COLO668 (cell line): ENCODE results near the gene MGAT4A.
A peak's percentile ranks its signal among the peaks of the same experiment; 100 is the strongest.

Experiments used
- DNase-seq: peaks from one replicate; lab custom pipeline; 2025; ENCODE audit not compliant: unreplicated experiment; lab: John Stamatoyannopoulos, UW

The MGAT4A gene

GRCh38 chr2:98731041-98731893 lies at the start of gene MGAT4A:
MGAT4A (minus strand) TSS chr2:98731132; CDS start chr2:98726332, 4,800 bp downstream.
- DNase-seq, result peak; percentile 88

DNA sequence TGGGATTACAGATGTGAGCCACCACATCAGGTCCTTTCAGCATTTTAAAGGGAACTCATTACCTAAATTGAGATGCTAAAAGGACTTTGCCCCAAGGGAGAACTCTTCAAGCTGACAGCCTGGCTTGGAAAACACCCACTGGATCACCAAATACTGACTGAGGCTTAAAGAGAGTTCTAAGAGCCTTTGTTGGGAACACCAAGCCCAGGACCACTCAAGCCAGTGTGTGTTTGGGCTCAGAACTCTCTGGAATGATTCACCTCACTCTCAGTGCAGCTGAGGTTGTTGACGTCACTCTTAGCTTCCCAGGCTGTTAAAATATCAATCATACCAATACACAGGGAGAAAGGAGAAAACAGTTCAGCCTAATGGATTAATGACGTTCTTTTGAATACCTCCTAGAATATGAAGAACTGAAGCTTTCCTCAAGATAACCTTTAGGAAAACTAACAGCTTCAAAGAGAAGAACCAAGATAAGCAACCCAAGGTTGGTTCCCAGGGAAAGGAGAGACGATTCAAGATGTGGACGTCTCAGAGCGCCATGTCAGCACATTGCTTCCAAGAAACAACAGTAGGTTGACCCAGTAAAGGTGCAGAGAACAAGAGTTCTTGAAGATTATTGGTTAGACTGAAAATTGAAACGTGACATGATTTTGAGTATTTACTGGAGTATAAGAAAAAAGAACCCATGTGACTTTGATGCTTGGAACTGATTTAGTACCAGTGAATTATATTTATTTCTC lies 48.0 kb upstream of the MGAT4A start:
- DNase-seq, result no peak

- no peak for DNase-seq
Measured at GRCh38 chr2:98778151-98778550, 47.2 kb upstream of the MGAT4A start.

DNA sequence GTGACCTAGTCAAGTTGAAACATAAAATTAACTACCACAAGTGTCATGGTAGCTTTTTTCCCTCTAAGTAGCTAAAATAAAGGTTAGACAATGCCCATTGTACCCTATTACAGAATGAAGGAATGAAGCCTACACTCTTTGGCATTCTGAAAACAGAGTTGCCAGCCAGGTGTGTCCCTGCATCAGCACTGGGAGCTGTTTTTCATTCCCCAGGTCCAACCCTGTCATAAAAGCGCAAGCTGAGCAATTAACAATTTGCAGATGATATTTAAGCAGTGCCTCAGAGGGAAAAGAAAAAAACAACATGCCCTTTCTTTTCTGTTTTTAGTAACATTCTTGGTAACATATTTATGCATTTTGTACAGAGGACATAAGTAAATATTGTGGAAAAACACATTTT lies 46.8 kb upstream of the MGAT4A start:
- no peak for DNase-seq

DNA sequence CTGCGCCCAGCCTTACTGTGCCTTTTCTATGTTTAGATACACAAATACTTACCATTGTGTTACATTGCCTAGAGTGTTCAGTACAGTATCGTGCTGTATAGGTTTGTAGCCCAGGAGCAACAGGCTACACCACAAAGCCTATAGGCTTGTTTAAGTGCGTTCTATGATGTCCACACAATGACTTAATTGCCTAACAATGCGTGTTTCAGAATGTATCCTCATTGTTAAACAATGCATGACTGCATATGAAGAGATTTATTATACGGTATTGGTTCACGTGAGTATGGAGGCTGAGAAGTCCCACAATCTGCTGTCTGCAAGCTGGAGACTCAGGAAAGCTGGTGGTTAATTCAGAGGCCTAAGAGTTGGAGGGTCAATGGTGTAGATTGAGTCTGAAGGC lies 46.1 kb upstream of the MGAT4A start:
- no peak for DNase-seq

DNA sequence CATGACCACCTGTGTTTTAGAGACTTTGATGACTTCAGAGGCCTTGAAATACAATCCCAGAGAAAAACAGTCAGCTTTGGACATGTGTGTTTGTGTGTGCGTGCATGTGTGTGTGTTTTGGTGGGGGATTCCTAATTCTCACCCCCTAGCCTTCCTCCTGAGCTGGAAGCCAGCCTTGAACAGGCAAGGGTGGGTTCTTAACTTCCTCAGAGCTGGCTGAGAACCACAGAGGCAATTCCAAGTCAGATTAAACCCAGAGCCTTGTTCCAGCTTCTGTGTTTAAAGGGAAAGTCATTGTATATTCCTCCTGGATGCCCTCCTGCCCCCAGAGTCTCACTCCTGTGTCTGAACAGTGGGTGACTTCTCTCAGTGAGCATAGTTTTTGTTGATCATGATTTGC lies 45.2 kb upstream of the MGAT4A start:
- no peak for DNase-seq

DNA sequence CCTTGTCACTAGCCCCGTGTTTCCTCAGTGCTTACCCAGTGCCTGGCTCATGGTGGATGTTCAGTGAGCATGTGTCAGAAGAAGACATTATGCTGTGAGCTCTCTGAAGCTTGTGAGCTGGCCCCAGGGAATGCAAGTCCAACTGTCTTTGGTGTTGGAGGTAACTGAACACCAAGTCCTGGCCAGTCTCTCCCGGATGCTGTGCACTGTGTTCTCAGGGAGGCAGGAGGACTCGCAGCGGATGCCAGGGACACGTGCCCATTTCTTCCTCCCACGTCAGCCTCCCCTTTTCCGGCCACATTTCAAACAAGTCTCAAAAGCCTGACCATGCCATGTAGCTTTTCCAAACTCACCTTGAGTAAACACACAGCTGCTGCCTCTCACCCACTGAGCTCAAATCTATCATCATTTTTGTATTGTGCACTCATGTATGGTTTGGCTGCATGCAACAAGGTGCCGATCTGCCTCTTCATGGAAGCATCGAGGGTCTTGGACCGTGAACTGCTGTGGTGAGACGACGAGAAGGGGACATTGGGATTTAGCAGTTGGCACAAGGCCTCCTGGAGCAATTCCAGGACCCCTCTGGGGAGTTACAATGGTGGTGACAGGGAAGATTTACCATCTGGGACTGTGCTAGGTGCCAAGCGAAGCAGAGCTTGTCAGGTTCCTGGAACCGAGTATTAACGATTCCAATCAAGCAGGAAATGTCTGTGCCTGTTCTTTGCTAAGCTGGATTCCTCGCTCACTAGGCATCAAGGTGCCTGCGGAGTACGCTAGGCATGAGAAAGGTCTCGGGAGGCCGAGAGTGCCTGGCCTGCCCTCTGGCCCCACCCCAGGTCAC lies 44.4 kb upstream of the MGAT4A start:
- DNase-seq, result no peak

GRCh38 chr2:98773907-98774306 lies 43.0 kb upstream of the MGAT4A start:
- no peak for DNase-seq

- DNase-seq, result no peak
Measured at GRCh38 chr2:98773169-98773568, 42.2 kb upstream of the MGAT4A start.

GRCh38 chr2:98772536-98772935 lies 41.6 kb upstream of the MGAT4A start:
- DNase-seq, result no peak

- no peak for DNase-seq
Measured at GRCh38 chr2:98771721-98772524, 41.0 kb upstream of the MGAT4A start.

DNA sequence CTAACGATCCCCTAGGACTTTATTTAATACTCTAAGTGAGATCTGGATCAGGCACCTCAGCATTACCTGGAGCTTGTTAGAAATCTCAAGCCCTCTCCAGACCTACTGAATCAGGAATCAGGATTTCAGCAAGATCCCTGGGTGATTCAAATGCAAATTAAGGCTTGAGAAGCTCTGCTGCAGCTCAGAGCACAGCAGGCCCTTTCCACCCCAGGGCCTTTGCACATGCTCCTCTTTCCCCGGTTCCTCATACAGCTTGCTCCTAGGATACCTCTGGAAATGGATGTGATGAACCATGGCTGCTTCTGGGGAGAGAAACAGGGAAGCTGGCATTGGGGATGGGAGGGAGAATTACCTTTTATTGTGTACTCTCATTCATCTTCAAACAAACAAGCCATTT lies 40.3 kb upstream of the MGAT4A start:
- DNase-seq, result no peak

GRCh38 chr2:98769784-98770183 lies 38.9 kb upstream of the MGAT4A start:
- DNase-seq, result peak; percentile 94

DNA sequence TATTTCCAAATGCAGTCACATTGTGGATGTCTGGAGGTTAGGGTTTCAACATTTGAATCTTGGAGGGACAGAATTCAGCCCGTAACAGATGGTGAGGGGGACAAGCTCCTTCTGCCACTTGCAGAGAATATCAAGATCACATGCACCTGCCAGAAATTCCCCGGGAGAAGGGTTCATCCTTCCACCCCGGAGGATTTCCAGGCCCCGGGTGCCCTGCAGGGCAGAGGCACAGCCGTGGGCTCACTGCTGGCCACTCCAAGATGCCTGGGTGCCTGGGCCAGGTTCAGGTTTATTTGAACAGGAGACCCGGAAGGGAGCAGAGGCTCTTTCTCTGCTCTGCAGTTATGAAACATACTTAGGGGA lies 38.2 kb upstream of the MGAT4A start:
- peak; percentile 56 for DNase-seq

DNA sequence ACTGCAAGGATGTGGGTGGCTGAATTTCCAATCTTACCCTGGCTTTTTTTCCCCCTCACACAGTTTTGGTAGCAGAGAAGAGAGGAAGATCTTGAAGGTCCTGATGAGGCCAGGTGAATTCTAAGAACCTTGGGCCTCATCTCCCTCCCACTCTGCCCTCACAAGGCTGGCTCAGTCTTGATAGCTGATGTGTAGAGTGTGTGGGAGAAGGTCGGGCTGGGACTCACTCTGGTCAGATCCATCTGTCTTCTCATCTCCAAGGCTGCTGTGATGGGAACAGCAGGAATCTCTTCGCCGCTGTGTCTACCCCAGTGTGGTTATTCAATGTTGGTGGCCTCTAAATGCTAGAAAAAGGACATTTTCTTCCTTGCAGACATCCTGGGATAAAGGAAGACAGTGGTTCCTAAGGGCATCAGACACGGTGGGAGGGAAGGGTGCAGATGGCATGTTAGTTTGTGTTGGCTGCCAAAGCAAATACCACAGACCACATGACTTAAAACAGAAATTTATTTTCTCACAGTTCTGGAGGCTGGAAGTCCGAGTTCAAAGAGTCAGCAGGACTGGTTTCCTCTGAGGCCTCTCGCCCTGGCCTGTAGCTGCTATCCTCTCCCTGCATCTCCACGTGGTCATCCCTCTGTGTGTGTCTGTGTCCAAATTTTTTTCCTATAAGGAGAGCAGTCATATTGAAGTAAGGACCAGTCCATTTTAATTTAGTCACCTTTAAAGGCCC lies 37.6 kb upstream of the MGAT4A start:
- DNase-seq, result peak; percentile 58

- no peak for DNase-seq
Measured at GRCh38 chr2:98764499-98764898, 33.6 kb upstream of the MGAT4A start.

DNA sequence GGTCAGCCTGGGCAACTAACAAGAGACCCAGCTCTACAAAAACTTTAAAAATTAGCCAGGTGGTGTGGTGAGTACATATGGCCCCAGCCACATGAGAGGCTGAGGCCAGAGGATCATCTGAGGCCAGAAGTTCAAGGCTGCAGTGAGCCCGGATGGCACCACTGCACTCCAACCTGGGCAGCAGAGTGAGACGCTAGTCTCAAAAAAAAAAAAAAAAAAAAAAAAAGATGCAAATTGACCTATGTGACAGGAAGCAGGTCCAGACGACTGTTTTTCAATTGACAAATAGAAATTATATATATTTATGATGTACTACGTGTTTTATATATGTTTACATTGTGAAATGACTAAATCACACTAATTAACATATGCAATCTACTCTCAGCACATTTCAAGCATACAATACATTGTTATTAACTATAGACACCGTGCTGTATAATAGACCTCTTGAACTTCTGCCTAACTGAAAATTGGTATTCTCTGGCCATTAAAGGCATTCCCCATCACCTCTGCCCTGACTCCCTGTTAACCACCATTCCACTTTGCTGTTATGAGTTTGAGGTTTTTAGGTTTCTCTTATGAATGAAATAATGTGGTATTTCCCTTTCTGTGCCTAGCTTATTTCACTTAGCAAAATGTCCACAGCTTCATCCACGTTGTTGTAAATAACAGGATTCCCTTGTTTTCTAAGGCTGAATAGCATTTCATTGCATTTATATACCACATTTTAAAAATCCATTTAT lies 32.4 kb upstream of the MGAT4A start:
- no peak for DNase-seq

- no peak for DNase-seq
Measured at GRCh38 chr2:98761909-98762308, 31.0 kb upstream of the MGAT4A start.

DNA sequence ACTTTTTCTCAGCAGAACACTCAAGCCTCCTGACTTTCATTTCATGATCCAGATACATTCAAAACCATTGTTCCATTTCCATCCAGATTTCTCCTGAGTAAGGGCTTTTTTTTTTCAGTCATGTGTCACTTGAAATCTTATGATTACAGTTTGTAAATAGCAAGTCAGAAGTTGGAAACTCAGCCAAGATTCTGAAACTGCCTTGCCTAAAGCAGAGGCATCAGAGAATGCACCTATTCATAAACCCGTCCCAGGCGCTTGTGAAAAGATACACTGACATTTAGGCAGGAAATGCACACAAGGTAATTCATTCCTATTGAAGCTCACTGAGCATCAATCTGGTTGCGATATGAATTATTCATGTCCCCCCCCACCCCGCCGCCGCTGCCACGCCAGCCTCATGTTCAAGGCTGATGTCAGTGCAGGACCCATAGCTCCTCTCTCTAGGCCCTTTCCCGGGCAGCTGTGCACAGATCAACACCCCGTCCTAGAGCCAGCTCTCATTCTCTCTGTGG lies 30.4 kb upstream of the MGAT4A start:
- no peak for DNase-seq
